GM21423 (cell line): ENCODE data around the gene KATNAL2.

Source experiments
- ATAC-seq: cut with Tn5 transposase; IDR thresholded peaks from one replicate; pipeline ENCODE4 v1.9.1; 2021; ENCODE audit warnings: mild to moderate bottlenecking, moderate library complexity; ENCODE audit not compliant: unreplicated experiment

KATNAL2 gene, protein sequence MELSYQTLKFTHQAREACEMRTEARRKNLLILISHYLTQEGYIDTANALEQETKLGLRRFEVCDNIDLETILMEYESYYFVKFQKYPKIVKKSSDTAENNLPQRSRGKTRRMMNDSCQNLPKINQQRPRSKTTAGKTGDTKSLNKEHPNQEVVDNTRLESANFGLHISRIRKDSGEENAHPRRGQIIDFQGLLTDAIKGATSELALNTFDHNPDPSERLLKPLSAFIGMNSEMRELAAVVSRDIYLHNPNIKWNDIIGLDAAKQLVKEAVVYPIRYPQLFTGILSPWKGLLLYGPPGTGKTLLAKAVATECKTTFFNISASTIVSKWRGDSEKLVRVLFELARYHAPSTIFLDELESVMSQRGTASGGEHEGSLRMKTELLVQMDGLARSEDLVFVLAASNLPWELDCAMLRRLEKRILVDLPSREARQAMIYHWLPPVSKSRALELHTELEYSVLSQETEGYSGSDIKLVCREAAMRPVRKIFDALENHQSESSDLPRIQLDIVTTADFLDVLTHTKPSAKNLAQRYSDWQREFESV

DNA sequence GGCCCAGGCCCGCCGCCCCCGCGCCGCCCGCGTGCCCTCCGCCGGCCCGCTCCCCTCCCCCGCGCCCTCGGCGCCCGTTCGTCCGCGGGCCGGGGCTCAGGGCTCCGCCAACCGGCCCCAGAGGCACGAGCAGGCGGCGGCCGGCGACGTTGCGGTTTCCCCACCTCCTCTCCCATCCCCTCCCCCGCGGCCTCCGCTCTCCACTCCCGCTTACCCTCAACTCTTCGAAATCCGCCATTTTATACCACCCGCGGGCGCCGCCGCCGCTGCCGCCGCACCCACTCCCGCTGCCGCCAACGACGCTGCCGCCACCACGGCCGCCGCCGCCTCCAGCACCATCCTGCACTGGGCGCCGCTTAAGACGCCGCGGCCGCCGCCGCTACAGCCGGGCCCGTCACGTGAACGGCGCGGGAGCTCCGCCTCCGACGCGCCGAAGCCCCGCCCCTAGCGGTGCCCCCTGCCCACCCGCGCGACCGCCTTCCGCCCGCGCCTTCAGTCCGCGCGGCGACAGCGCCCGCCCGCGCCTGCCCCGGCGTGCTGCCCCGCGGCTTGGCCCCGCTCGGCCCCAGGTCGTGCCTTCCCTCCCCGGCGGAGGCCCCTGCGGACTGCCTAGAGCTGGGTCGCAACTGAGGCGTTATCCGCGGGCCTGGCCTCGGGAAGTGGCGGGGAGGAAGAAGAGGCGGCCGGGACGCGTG, at the start of gene KATNAL2, which contains the start of gene PIAS2:
TSS of gene KATNAL2 (plus strand) at position 495 of the 695 bp plus-strand sequence. CDS start 29,271 bp downstream, outside the sequence.
TSS of gene PIAS2 (minus strand) at position 400 of the 695 bp plus-strand sequence. CDS start at position 238, 162 bp downstream.
- peak; percentile 78 for ATAC-seq

DNA sequence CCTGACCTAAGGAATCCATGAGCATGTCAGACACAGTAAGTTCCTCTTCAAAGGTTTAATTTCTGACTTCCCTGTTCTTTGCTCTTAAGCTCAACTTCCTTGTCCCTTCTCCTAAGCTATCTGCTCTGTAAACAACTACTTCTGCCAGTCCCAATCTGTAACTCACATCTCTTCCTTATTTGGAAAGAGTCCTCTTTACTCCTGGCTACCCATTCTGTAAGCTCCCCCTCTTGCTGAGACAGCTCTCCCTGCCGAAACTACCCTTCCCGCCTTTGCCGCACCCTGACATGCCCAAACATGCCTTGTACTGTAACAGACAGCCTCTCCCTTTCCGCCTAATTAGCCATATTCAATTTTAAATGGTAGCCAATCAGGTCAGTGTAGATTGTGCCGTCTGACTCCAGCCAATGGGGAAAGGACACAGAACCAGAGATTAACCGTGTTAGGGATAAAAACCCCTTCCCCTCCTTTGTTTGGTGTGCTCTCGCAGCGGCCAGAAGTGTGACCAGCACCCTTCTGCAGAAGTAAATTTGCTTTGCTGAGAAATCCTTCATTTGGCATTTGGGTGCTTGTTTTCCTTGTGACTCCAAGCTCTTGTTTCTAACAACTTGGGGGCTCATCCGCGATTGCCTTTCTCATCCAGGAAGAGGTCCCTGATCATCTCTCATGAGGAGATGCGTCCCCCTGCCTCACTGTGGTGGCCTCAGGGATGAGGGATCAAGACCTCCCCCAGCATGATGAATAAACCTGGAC, 49.1 kb upstream of the KATNAL2 start:
- no peak for ATAC-seq

DNA sequence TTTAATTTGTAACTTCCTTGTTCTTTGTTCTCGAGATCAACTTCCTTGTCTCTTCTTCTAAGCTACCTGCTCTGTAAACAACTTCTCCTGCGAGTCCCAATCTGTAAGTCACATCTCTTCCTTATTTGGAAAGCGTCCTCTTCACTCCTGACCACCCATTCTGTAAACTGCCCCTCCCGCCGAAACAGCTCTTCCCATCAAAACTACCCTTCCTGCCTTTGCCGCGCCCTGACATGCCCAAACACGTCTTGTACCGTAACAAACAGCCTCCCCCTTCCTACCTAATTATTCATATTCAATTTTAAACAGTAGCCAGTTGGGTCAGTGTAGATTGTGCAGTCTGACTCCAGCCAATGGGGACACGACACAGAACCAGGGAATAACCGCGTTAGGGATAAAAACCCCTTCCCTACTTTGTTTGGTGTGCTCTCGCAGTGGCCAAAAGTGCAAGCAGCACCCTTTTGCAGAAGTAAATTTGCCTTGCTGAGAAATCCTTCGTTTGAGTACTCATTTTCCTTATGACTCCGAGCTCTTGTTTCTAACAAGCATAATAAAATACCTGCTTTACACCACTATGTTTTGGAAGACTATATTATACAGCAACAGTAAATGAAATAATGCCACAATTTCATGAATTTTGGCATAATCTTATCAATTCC, 39.9 kb upstream of the KATNAL2 start:
- no peak for ATAC-seq

DNA sequence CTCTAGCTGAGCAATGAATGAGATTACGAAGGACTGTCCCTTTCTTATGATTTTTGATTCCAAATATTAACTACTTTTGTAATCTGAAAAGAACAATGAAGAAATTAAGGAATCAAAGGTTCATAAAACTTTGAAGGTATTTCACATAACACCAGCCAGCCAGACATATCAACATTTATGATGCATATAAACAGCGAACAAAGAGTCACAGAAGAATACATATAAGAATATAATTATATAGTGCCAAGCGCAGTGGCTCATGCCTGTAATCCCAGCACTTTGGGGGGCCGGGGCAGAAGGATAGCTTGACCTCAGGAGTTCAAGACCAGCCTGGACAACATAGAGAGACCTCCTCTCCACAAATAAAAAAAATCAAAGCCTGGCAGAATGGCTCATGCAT, 34.2 kb upstream of the KATNAL2 start:
- ATAC-seq = no peak

DNA sequence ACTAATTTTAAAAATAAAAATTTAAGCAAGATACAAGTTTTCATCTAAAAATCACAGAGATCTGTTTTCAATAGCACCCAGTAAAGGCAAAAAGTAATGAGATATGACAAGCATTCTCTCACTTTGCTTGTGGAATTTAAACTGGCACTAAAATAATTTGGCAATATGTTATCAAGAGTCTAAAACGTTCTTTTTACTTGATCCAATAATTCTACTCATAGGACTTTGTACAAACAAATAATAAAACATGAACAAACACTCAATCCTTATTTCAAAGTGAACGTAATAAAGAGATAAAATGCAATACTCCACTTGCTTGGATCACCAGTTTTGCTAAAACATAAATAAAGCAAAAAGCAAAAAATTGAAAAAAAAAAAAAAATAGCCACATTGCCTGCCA, 30.5 kb upstream of the KATNAL2 start:
- no peak for ATAC-seq

DNA sequence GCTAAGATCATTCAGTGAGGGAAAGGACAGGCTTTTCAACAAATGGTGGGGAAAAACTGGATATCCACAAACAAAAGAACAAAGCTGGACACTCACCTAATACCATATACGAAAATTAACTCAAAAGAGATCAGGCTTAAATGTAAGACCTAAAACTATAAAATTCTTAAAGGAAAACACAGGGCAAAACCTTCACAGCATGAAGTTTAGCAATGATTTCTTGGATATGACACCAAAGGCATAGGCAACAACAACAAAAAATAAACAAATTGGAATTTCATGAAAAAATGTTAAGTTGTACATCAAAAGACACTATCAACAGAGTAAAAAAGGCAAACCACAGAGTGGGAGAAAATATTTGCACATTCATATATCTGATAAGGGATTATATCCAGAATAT, 28.4 kb upstream of the KATNAL2 start:
- no peak for ATAC-seq

DNA sequence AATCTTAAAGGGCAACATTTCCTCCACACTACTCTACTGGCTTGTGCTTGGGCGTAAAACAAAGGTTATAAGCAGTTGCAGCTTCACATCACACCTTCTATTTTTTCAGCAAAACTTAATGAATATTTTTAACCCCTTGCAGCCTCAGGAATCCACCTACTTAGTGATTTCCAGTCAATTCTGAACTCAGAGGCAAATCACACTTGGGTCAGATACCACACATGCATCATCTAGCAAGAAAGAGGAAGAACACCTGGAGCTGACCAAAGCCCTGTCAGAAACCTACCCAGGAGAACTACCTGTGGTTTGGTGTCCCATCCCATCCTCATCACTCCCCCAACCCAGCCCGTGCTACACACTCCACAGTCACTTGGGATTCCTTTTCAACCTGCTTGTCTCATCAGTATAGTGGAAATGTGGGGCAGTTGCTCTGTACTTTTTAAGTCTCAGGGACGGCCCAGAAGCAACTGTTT, 25.6 kb upstream of the KATNAL2 start:
- ATAC-seq = peak; percentile 76

DNA sequence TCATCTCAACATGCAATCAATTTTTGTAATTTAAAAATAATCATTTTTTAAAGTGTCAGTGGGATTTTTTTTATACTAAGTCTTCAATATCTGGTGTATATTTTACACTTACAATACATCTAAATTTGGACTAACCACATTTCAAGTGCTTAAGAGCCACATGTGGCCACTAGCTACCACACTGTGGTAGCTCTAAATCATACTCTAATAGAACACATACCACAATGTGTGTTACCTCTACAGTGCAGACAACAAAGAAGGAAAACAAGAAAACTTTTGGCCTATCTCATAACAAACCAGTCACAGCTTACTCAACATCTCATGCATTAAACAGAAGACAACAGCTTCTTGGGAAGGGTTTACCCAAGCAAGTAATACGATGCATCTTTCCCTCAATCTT, 24.6 kb upstream of the KATNAL2 start:
- ATAC-seq = peak; percentile 61

DNA sequence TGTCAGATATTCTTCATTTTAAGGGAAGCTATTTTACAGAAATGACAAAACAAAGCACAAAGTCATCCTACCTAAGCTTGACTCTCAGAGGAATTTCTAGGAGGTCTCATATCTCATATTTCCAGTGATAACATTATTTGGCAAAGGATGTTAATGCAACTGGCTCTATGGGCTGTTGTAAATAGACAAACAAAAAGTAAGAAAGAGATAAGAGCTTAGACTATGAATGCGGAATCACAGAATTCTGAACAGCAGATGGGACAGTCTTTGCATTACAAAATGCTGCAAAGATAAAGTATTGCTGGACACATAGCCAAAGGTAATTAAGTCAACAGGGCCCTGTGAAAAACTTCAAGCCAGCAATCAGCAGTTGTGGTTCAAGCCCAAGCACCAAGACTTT, 24.0 kb upstream of the KATNAL2 start:
- ATAC-seq = no peak

DNA sequence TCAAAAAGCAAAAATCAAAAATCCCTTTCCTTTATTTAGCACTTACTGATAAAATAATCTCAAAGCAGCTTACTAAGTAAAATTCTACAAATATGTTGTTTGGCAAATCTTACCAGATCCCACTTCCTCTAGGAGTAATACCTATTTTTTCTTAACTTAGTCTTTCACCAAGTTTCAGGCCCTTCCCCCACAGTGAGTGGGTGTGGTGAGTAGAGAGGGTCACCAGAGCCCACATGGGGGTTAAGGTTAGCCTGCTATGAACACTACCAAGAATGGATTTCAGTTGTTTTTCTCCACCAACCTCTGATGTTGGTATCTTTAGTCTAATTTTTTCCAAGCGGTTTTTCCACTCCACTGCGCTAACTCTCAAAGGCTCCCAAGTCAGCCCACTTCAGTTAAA, 23.3 kb upstream of the KATNAL2 start:
- no peak for ATAC-seq

DNA sequence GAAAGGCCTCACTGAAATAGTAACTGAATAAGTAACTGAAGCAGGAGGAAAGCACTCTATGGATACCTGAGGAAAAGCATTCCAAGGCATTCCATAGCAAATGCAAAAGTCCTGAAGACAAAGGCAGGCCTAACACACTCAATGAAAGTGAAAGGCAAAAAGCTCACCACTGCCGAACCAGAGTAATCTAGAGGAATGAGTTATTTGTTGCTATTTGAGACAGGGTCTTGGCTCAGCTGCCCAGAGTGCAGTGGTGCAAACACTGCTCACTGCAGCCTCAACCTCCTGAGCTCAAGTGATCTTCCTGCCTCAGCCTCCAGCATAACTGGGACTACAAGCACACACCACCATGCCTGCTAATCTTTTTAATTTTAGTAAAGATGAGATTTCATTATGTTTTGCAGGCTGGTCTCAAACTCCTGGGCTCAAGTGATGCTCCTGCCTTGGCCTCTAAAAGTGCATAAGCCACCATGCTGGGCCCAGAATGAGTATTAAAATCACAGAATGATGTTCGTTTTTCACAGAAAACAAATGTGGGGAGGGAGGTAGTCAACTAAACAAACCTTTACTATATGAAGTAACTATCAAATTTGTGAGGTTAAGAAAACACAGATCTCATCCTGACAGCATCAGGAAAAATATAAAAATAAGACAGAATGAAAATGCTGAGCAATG, 18.0 kb upstream of the KATNAL2 start:
- ATAC-seq = peak; percentile 66

DNA sequence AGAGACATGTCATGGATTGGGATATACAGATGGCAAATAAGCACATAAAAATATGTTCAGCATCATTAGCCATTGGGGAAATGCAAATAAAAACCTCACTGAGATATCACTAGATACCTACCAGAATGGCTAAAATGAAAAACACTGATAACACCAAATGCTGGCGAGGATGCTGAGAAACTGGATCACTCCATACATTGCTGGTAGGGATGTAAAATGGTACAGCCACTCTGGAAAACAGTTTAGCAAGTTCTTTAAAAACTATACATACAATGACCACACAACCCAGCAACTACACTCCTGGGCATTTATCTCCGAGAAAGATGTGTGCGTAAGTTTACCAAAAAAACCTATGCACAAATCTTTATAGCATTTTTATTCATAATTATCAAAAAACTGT, 14.0 kb upstream of the KATNAL2 start:
- ATAC-seq = no peak

DNA sequence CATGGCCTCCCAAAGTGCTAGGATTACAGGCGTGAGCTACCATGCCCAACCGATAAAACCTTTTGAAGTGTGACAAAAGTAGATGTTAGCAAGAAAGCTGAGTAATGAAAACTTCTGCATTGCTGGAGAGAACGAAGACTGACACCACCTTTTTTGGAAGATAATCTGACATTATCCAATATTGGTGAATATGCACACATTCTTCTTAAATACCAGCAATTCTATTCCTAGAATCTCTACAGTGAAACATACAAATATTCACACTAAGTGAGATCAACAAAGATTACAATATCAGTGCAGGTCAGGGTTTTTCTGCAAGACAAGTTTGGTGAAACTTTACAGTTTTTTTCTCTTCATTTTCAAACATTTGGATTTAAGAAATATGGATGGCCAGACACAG, 7.9 kb upstream of the KATNAL2 start:
- no peak for ATAC-seq

DNA sequence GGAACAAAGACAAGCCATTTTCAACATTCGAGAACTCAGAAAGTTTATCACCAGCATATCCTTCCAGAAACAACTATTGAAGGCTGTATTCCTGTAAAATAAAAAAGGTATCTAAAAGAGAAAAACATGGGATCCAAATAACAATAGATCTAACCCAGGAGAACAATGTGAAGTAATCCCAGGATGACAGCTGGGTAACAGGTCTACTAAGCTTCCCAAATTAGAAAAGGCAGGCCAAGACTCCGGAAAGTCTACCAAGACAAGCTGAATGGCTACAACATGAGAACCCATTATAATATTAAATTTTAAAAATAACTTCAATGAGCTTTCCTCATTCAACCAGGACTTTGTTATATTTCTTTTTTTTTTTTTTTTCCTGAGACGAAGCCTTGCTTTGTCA, 6.5 kb upstream of the KATNAL2 start:
- ATAC-seq = no peak

DNA sequence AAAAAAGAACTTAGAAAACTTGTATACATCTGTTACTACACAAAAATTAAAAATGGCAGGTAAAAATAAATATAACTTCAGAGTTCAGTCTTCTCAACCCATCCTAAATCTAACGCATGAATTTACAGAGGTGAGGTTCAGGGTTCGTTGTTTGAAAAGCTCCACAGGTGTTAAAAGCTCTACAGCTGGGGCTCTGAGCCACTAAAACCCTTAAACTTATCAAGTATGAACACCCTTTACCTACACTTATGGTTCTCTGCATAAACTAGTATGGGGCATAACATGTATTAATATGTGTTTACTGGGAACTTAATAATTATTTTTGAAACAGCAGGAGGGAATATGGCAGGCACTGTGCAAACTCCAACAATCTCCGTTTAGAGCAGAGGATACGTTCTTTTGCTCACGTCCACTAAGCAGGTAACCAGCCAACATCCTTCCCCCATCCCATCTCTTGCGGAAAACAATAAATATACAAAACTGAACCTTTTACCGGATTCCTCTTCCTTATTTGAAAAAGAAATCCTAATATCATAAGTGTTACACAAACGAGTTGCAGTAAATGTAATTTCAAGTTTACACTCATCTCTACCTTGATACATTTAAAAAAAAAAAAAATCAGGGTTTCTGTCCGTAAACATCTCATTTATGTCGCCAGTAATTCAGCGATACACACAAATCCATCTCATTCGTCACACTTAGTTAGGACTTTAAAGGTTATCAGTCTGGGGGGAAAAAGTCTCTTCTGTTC, 1.4 kb upstream of the KATNAL2 start:
- ATAC-seq = no peak

DNA sequence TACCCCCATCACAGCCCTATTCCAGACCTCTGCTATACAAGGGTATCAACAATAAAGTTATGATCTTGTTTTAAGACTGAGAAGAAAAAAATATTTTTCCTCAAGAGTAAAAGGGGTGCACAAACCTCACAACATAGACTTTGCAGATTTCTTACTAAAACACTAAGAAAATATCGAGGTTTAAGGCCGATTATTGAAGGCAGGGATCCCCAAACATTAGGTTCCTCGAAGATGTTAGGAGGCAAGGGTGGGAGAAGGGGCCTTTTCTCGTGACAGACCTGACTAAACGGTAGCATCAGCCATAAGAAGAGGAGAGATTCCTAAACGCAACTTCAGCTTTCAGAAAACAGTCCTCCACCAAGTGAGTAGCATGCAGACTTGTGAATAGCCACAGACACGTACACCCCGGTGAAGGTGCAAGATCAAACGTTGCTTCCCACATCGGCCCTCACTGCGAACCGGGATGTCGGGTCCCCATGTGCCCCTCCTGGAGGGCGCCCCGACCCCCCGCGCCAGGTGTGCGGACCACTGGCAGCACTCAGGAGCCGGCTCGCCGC, 773 bp upstream of the KATNAL2 start:
- ATAC-seq = no peak

DNA sequence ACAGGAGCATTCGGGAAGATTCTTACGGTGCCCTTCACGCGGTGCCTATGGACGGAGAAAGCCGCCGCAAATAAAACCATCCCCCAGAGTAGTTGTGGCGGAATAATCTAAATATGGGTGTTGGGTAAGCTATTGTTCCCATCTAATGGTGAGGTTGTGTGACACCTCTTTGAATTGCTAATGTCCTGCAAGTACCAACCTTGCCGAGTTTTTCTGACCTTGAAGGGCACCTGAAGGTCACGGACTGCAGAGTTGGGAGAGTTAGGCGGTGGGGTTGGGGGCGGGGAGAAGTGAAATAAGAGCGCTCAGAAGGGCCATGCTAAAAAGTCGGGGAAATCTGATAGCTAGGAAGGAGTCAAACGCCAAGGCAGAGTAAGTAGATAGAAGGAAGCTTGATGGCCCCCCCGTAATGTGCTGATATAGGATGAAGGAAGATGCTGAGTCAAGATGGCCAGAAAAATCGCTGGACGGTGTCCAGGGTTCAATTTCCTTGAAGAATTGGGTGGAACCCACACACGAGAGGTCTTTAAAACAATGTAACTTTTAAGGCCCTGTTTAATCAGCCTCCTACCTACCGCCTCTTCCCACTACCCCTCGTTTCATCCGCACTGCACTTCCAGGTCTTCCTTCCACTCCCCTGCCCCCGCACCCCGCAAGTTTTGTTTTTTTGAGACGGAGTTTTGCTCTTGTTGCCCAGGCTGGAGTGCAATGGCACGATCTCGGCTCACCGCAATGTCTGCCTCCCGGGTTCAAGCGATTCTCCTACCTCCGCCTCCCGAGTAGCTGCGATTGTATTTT, 600 bp downstream of the KATNAL2 start:
- ATAC-seq = peak; percentile 9

DNA sequence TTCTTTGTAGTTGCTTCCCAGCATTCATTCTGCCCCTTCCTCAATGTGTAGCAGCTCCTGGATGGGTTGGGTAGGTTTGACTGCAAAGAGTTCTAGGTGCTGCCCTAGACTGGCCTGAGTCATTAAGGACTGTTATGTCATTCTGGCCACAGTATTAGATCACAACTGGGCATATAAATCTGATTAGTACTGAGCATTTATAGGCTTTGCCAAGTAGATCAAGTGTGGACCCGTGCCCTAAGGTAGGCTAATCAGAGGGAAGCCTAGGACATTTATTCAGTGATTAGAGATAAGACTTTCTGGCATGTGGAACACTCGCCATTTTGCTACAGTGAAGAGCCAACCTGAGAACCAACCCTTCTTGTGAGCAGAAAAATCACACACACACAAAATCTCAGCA, 2.7 kb downstream of the KATNAL2 start:
- no peak for ATAC-seq
